Ovary (tissue), 3 donors: ENCODE results near the gene DCUN1D1.

Experiments
- POLR2A ChIP-seq: fragments of 450-650 bp; IDR thresholded peaks from one replicate; pipeline ENCODE4 v1.6.1; 2017; ENCODE audit warnings: antibody characterized with exemption, mild to moderate bottlenecking, moderate library complexity
- TF ChIP-seq, protein P1 (sequence below), 3 donors: fragments of 450-650 bp in 2 of 3; fragments of 200-600 bp in 1 of 3; IDR thresholded peaks; one replicate each; pipeline versions ENCODE4 v1.5.1 to v1.8.0; 2016 to 2022; ENCODE audit warnings: antibody characterized with exemption in 3 of 3, mild to moderate bottlenecking in 1 of 3
- donor health status: DM: no; HTN: no; CAD: no.

DNA sequence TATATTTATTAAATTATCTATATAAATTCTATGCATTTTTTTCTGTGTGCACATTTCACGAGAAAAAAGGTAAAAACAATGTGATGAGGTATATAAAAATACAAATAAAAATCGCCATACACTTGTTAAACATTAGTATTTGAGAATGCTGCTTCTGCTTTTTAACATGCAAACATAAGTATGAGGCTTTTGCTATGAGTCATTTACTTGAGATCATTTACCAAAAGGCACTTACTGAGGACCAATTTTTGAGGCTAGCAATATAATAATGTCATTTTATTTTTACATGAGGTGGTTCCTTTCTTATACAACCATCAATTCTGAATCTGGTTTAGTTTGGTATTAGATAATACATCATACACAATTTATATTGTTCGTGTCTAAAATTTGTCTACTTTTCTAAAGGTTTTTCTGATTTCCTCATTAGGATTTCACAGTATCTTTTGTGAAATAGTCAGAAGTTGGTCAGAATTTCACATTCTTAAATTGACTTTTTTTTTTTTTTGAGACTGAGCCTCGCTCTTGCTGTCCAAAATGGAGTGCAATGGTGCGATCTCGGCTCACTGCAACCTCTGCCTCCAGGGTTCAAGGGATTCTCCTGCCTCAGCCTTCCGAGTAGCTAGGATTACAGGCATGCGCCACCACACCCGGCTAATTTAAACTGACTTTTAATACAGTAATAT is 25.6 kb downstream of the DCUN1D1 start:
- no peak for TF ChIP-seq POLR2A
- TF ChIP-seq, protein P1, sequence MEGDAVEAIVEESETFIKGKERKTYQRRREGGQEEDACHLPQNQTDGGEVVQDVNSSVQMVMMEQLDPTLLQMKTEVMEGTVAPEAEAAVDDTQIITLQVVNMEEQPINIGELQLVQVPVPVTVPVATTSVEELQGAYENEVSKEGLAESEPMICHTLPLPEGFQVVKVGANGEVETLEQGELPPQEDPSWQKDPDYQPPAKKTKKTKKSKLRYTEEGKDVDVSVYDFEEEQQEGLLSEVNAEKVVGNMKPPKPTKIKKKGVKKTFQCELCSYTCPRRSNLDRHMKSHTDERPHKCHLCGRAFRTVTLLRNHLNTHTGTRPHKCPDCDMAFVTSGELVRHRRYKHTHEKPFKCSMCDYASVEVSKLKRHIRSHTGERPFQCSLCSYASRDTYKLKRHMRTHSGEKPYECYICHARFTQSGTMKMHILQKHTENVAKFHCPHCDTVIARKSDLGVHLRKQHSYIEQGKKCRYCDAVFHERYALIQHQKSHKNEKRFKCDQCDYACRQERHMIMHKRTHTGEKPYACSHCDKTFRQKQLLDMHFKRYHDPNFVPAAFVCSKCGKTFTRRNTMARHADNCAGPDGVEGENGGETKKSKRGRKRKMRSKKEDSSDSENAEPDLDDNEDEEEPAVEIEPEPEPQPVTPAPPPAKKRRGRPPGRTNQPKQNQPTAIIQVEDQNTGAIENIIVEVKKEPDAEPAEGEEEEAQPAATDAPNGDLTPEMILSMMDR (IDR thresholded peaks at IDR 0.05) = no peak
